Measurements from ENCODE around the gene KIAA0040. TPM values are rescaled to one million over a fixed set of nuclear protein-coding genes. Genes with fewer than 3 reads are reported as not detected.

Gene KIAA0040
- total and polyA plus RNA-seq, 10 of the 15 experiments (the other 5 are each of a cell fraction or from before 2014, with no cell fraction given), result 7.6 to 47.7 (median 23.5) TPM

GRCh38 chr1:175146529-175147213 lies 45.9 kb downstream of the KIAA0040 start (continued):
- TF ChIP-seq ZBTB40 (IDR thresholded peaks at IDR 0.05; ENCODE audit: borderline replicate concordance) (no peak), CTCF (IDR thresholded peaks at IDR 0.05 in 2 of 3, conservative IDR thresholded peaks at IDR 0.05 in 1 of 3; ENCODE audit: control insufficient read depth in 2 of 3, extremely low read depth in 1 of 3, insufficient read depth in 1 of 3, low read depth in 3 of 3, low read length in 3 of 3) (peak; percentile 86 to 94 (median 87)), TBL1XR1 (IDR thresholded peaks at IDR 0.05; ENCODE audit: low read depth, low read length) (no peak), RAD21 (IDR thresholded peaks at IDR 0.05; ENCODE audit: insufficient read depth, low read depth, low read length) (peak; percentile 60)
